Stomach smooth muscle (tissue), 2 donors: ENCODE measurements around the gene HBZ.
"Not testable (repeated sequence)": the region's sequence is repeated elsewhere in the genome, so short reads cannot be mapped to it uniquely, and the experiment has no call there.

Experiments used
- H3K27ac ChIP-seq: one replicate; pipeline ENCODE4 v1.7.0; 2013; ENCODE audit warnings: mild to moderate bottlenecking, low read length, inconsistent platforms
- H3K27me3 ChIP-seq, 2 donors: one replicate each; pipeline ENCODE4 v1.7.0; 2013; ENCODE audit warnings: low read length in 2 of 2; ENCODE audit not compliant: insufficient read depth in 2 of 2, control insufficient read depth in 1 of 2
- H3K36me3 ChIP-seq, 2 donors: one replicate each; pipeline ENCODE4 v1.7.0; 2013; ENCODE audit warnings: low read length in 2 of 2; ENCODE audit not compliant: control insufficient read depth in 2 of 2, insufficient read depth in 2 of 2
- H3K4me1 ChIP-seq: one replicate; pipeline ENCODE4 v1.7.0; 2013; ENCODE audit warnings: low read length; ENCODE audit not compliant: control insufficient read depth, insufficient read depth
- H3K4me3 ChIP-seq, 2 donors: one replicate each; pipeline ENCODE4 v1.7.0; 2013; ENCODE audit warnings: low read length in 2 of 2
- H3K9ac ChIP-seq, 2 donors: one replicate each; pipeline ENCODE4 v1.7.0; 2013; ENCODE audit warnings: low read length in 2 of 2, mild to moderate bottlenecking in 1 of 2
- H3K9me3 ChIP-seq, 2 donors: one replicate each; pipeline ENCODE4 v1.7.0; 2013; ENCODE audit warnings: low read length in 2 of 2; ENCODE audit not compliant: control insufficient read depth in 2 of 2
- donor health status: healthy.
- donor health status: Pancreatic carcinoma.

The HBZ gene

DNA sequence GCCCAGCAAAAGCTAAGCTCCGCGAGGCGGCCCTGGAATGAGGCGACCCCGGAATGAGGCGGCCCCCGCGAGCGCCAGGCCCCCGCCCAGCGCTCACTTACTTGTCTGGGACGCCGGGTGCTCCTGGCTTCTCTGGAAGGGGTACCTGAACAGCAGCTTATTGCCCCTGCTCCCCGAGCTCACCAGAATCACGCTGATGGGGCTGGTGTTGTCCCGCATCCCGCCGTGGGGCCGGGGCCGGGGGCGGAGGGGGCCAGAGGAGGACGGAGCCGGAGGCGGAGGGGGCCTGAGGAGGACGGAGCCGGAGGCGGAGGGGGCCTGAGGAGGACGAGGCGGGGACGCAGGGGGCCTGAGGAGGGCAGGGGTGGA, 14.4 kb upstream of the HBZ start:
- Histone ChIP-seq H3K27ac (no peak overlapping the region), H3K36me3 (no peaks in the 10 kb centered on the region), H3K9me3 (no peaks in the 10 kb centered on the region), H3K27me3 (peaks cover 0 to 2% of the 10 kb centered on the region in 2 donors), H3K4me3 (peak overlapping the region; percentile 55 to 78), H3K4me1 (no peaks in the 10 kb centered on the region), H3K9ac (peak overlapping the region; percentile 74 to 78)

DNA sequence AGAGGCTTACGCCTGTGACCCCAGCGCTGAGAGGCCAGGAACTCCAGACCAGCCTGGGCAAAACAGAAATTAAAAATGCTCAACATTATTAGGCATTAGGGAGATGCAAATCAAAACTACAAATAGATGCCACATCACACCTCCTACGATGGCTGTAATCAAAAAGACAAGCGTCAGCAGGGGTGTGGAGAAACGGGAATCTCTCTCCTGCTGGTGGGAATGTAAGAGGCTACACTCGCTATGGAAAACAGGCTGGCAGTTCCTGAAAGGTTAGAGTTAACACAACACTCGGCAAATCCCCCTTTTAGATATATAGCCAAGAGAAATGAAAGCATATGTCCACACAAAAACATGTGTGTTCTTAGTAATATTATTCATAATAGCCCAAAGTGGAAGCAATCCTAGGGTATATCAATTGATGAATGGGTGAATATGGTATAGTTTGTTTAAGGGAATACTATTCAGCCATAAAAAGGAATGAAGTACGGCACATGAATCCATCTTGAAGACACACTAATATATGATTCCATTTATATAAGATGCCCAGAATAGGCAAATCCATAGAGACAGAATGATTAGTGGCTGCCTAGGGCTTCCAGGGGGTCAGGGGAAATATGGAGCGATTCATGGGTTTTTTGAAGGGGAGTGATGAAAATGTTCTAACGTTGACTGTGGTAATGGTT, 12.1 kb upstream of the HBZ start:
- H3K36me3 ChIP-seq = no peaks in the 10 kb centered on the region
- H3K9me3 ChIP-seq = no peaks in the 10 kb centered on the region
- peaks cover 6% of the 10 kb centered on the region in 2 donors for H3K27me3 ChIP-seq
- H3K4me3 ChIP-seq = no peak overlapping the region
- H3K27ac ChIP-seq = no peak overlapping the region
- no peaks in the 10 kb centered on the region for H3K4me1 ChIP-seq
- H3K9ac ChIP-seq = no peak overlapping the region

DNA sequence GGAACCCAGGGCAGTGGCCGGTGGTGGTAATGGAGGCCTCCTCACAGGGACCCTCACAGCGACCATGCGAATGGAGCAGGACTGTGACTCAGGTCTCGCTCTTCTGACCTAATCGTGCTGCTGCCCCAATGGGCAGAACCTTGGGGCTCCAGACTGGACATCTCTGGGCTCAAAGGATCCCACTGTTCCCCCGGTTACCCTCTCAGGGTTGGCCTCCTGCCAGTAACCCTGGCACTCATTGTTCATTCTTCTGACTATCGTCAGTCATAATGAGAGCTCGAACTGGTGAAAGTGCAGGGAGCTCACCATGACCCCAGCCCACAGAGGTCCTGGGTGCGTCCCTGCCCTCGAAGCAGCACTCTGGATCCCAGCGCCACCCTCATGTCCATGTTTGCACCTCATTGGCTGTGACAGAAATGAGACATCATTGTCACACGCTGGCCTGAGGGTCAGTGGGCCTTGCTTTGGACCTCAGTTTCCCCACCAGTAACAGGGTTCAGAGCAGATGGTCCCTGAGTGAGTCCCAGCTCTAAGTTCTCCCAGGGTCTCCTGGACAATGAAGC, 10.0 kb upstream of the HBZ start:
- Histone ChIP-seq H3K27me3 (peaks cover 6% of the 10 kb centered on the region in 2 donors), H3K36me3 (no peaks in the 10 kb centered on the region), H3K9me3 (no peaks in the 10 kb centered on the region), H3K4me1 (no peaks in the 10 kb centered on the region), H3K4me3 (no peak overlapping the region), H3K27ac (no peak overlapping the region), H3K9ac (no peak overlapping the region)

DNA sequence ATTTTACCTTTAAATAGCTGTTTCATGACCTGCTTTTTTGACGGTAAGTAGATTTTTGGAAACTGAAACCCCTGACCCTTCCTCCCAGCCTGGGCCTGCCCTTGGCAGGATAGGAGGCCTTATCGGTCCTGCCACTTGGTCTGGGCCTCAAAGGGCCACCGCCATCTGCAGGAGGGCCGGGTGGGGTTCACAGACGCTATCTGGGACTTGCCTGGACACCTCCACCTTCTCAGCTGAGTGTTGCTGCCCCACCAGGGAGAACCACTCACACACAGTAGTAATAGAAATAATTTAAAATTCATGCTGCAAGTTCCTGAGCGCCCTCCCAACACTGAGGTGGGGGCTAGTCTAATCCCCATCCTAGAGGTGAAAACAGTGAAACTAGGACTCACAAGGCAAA, 9.4 kb upstream of the HBZ start:
- Histone ChIP-seq H3K9me3 (no peaks in the 10 kb centered on the region), H3K27ac (no peak overlapping the region), H3K36me3 (no peaks in the 10 kb centered on the region), H3K4me3 (no peak overlapping the region), H3K4me1 (no peaks in the 10 kb centered on the region), H3K27me3 (peaks cover 6% of the 10 kb centered on the region in 2 donors), H3K9ac (no peak overlapping the region)

DNA sequence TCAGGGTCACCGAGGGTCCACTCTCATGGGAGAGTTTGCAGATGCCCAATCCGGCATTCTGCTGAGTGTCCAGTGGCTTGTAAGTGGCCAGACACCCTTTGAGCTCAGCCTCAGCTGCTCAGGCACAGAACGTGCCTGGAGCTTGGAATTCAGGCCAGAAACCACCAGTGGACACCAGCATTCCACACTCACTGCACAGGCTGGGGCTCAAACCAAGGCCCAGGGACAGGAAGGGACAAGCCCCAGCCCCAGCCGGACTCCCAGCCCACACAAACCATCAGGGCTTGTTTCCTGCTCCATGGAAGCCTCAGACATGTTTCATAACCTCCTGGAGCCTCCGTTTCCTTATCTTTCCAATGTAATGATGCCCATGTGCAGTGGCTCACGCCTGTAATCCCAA, 9.0 kb upstream of the HBZ start:
- Histone ChIP-seq H3K36me3 (no peaks in the 10 kb centered on the region), H3K27me3 (peaks cover 7% of the 10 kb centered on the region in 2 donors), H3K4me3 (no peak overlapping the region), H3K9me3 (no peaks in the 10 kb centered on the region), H3K4me1 (no peaks in the 10 kb centered on the region), H3K27ac (no peak overlapping the region), H3K9ac (no peak overlapping the region)

DNA sequence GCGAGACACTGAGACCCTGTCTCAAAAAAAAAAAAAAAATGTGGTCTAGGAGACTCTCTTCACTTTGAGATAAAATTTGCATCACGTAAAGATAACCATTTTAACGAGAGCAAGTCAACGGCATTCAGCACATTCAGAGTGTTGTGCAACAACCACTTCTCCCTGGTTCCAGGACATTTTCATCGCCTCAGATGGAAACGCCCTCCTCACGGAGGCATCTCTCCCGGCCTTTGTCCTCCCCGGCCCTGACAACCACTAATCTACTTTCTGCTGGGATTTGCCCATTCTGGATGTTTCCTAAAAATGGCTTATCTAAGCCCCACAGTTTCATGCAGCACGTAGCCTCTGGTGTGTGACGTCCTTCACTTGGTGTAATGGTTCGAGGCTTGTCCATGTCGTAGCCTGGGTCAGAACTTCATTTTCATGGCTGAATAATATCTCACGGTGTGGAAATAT, 7.6 kb upstream of the HBZ start:
- Histone ChIP-seq H3K9ac (no peak overlapping the region), H3K9me3 (no peaks in the 10 kb centered on the region), H3K36me3 (no peaks in the 10 kb centered on the region), H3K27ac (no peak overlapping the region), H3K4me1 (no peaks in the 10 kb centered on the region), H3K4me3 (no peak overlapping the region), H3K27me3 (peaks cover 12% of the 10 kb centered on the region in 2 donors)

DNA sequence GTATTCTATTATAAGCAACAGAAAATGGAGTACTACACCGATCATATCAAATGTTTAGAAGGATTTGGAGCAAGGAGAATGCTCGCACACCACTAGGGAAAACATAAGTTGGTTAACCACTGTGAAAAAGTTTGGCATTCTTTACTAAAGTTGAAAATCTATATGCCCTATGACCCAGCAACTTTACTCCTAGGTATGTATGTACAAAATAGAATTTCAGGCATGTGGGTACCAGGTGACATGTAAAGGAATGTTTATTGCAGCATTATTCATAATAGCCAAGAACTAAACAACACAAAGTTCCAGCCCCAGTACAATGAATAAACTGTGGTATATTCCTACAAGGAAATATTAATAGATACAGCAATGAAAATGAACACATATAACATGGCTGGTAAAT, 5.8 kb upstream of the HBZ start:
- H3K9me3 ChIP-seq = no peaks in the 10 kb centered on the region
- H3K36me3 ChIP-seq = no peaks in the 10 kb centered on the region
- H3K4me3 ChIP-seq = no peak overlapping the region
- no peak overlapping the region for H3K9ac ChIP-seq
- H3K27ac ChIP-seq = no peak overlapping the region
- H3K4me1 ChIP-seq = no peaks in the 10 kb centered on the region
- H3K27me3 ChIP-seq = peaks cover 12% of the 10 kb centered on the region in 2 donors

DNA sequence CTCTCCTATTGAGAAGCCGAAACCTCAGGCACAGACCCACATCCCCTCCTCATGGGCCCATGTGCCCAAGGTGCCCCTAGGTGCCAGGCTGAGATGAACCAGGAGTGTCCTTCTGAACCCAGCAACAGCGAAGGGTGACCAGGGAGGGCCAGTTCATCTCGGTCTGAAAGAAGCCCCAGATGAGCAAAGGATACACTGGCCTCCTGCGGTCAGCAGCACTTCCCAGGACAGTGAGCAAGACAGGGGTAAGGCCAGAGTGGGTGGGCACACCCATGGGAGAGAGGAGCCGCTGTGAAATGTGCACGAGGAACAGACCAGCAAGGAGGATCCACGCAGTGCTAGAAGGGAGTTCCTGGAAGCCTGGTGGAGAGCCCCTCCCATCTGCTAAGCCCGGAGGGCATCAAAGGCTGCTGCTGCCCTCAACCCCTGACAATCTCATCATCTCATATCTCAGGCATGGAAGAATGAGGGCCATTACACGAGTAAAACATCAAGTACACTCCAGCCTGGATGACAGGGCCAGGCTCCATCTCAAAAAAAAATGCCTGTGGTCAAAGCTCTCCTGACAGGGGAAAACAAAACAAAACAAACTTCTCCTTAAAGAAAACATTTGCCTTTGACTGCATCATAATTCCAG, 3.3 kb upstream of the HBZ start:
- Histone ChIP-seq H3K27me3 (peaks cover 10% of the 10 kb centered on the region in 2 donors), H3K4me1 (peaks cover under 1% of the 10 kb centered on the region), H3K9me3 (no peaks in the 10 kb centered on the region), H3K9ac (no peak overlapping the region), H3K36me3 (no peaks in the 10 kb centered on the region), H3K4me3 (no peak overlapping the region), H3K27ac (no peak overlapping the region)

DNA sequence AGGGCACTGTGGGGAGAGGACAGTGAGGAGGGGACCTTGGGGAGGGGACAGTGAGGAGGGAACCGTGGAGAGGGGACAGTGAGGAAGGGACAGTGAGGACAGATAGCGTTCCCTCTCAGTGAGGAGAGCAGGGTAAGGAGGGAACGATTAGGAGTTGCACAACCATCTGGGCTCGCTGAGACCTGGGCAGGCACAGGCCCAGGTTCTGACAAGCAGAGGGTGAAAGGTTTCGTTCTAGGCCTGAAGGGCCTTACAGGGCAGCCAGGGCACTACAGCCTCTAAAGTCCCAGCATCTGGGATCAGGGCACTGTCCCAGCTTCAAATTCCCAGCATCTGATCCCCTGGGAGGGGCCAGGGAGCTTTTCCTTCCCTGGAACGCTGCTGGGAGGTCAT, 681 bp downstream of the HBZ start:
- not testable (repeated sequence) for H3K4me1 ChIP-seq, H3K27ac ChIP-seq, H3K36me3 ChIP-seq, H3K9ac ChIP-seq, H3K9me3 ChIP-seq, H3K4me3 ChIP-seq
- H3K27me3 ChIP-seq = peaks cover 24 to 28% of the 10 kb centered on the region in 2 donors

DNA sequence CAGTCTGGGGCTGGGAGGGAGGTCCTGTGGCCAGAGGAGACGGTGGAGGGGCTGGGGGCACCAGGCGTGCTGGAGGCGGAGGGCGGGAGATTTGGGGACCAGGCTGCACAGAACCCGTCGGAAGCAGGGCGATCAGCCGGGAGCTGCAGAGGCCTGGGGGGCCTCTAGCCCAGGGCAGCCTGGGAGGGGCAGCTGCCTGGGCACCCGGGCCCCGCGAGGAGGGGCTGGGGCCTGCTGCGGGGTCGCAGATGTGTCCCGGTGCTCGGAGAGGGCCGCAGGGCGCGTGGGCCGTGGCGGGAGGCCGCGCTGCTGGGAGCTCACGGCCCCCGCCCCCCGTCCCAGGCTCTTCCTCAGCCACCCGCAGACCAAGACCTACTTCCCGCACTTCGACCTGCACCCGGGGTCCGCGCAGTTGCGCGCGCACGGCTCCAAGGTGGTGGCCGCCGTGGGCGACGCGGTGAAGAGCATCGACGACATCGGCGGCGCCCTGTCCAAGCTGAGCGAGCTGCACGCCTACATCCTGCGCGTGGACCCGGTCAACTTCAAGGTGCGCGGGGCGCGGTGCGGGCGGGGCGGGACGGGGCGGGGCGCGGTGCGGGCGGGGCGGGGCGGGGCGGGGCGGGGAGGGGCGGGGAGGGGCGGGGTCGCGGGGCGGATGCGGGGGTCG, 1.2 kb downstream of the HBZ start:
- not testable (repeated sequence) for H3K36me3 ChIP-seq, H3K9ac ChIP-seq, H3K27ac ChIP-seq, H3K4me3 ChIP-seq, H3K9me3 ChIP-seq, H3K4me1 ChIP-seq
- H3K27me3 ChIP-seq = peaks cover 21 to 25% of the 10 kb centered on the region in 2 donors
